Embryonic facial prominence (tissue), 1 donor: ENCODE measurements around the gene GMDS.

ENCODE experiments used
- DNase-seq: peaks from one replicate; pipeline ENCODE4 v3.0.0-alpha.2; 2016; ENCODE audit errors: extremely low spot score

GMDS gene

DNA sequence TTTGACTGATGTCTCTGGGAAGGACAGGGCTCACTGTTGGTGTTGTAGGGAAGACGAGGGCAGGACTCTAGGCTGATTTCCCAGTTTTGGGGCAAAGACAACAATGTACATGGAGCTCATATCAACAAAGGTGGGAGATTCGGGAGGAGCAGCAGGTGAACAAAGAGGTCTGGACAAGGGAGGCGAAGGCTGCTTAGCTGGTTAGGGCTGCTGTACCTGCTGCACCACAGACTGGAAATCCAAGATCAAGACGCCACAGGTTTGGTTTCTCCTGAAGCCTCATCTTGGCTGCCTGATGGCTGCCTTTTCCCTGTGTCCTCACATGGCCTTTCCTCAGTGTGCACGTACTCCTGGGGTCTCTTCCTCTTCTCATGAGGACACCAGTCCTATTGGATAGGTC lies 348.5 kb downstream of the GMDS start:
- no peak for DNase-seq

GRCh38 chr6:1895721-1896120 lies 349.7 kb downstream of the GMDS start:
- DNase-seq = no peak

DNA sequence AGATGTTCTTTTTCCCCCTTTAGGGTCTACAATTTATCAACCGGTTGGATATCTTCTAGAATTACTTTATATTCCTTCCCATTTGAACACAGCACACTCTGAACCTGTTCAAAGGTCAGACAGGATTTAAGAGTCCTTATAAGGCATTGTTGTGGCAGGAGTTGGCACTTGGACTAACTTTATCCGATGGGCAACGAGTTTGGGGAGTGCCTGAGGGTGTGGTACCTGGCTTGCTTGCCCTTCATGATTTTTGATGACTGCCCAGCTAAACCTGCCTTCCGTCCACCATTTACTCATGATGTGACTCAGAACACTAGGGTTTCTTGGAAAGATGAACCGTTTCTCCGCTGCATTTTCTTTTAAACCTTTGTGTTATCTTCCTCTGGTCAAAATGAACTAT lies 350.5 kb downstream of the GMDS start:
- no peak for DNase-seq

DNA sequence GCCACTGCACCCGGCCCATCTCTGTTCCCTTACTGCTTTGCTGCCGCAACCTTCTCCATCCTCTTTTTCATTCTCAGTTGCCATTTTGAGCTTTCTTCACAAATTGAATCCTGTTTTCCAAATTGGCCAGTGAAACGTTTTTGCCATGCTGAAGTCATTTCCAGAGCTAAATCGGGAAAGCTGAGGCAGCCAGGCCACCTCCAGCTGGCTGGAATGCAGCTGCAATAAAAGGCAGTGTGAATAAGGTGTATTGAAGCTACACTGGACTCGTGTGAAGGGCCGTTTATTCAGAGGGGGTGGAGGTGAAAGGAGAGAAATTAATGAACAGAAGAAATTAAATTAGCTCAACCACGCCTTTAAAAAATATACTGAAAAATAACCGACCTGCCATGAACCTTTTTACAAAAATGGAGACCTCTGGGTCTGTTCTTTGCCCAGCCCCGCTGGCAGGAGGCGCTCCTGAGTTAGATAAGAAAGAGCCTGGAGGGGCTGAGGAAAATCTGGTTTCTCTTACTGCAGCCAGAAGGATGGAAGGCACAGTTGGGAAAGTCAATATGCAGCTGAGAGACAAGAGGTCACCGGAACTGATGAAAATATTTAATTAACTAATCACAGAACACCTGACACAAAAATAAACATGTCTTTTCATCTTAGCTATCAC lies 351.8 kb downstream of the GMDS start:
- DNase-seq = no peak

DNA sequence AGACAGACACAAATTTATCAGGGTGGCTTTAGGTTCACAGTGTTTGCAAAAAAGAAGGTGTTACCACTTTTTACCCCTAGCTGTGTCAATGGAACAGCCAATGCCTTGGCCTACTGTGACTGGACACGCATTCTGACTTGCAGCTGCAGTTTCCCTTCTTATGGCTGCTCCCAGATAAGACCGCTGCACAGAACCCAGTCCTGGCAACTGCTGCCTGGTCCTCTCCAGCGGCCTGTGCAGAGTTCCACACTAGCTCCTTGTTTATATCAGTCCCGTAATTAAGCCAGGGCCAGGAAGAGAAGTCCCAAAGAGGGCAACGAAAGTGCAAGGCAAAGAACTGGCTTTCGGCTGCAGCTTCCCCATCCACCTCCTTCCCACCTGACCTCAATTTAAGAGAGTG lies 352.7 kb downstream of the GMDS start:
- DNase-seq = no peak

GRCh38 chr6:1890987-1891386 lies 354.4 kb downstream of the GMDS start:
- DNase-seq = no peak

GRCh38 chr6:1890071-1890470 lies 355.3 kb downstream of the GMDS start:
- DNase-seq = no peak

DNA sequence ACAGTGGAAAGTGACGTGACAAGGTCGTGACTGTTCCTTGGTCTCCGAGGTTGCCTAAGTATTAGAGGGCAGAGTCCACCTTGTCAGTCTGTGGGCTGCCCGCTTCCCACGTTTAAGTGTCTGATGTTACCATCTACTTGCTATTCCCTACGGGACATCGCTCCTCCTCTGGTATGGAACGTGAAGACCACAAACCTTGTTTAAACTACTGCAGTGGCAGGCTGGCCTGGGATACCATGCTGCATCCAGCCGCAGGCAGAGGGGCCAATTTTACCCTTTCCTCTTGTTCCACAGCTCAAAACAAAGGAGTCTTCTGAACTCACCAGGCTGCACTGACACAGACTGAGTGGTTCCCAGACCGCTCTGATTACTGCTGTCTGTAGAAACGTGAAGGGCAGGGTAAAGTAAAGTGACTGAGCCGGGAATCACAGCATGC lies 359.8 kb downstream of the GMDS start:
- no peak for DNase-seq

- no peak for DNase-seq
Measured at GRCh38 chr6:1884313-1884712, 361.1 kb downstream of the GMDS start.

- DNase-seq = no peak
Measured at GRCh38 chr6:1878330-1878729, 367.1 kb downstream of the GMDS start.

GRCh38 chr6:1873781-1874180 lies 371.6 kb downstream of the GMDS start:
- DNase-seq = no peak

- no peak for DNase-seq
Measured at GRCh38 chr6:1872649-1873131, 372.7 kb downstream of the GMDS start.

GRCh38 chr6:1871724-1872315 lies 373.6 kb downstream of the GMDS start:
- no peak for DNase-seq

DNA sequence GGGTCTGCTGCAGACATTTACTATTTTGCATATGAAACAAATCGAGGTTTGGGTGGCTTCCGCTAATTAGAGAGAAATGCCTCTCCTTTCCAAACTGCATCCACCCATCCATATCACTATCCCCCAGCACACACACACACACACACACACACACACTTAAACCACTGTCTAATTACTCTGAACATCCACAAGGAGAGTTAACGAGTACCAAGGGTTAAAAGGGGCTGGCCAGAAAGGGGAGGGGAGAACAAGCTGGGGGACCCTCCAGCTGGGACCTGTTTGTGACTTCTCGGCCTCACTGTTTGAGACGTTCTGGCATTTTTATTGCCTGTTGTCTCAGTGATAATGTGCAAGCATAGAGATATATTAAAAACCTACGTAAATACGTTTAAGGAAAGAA lies 374.5 kb downstream of the GMDS start:
- no peak for DNase-seq

DNA sequence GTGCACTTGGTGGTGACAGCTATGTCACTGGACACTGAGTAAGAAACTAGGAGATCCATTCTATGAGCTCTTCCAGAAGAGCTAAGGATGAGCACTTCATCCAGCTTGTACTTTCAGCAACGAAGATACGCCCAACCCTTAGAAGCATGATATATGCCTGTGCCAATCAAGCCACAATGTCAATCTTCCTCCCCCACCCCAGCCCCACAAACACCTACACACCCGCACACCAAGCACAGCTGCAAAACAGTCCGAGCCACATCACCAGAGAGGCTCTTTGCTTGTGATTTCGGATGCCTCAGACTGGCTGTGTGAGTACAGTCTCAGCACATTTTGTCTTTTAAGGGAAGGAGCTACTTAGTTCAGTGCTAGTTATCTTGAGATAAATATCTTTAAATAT lies 375.2 kb downstream of the GMDS start:
- no peak for DNase-seq

DNA sequence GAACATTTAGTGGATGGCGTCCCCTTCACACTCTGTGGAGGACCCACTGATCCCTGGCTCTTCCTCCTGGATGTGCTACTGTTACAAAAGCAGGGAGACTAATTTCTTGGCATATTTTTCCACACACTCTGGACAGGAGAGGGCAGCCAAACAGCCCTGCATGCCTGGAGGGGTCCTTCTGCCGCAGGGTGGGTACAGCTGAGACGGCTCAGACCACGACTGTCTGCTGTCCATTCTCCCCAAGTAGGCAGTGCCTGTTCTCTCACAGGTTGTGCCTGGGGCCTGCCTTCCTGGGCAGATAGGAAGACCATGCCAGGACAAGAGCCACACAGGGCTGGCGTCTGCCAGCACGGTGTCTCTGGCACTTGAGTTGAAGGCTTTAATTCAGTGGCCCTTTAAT lies 375.6 kb downstream of the GMDS start:
- no peak for DNase-seq

DNA sequence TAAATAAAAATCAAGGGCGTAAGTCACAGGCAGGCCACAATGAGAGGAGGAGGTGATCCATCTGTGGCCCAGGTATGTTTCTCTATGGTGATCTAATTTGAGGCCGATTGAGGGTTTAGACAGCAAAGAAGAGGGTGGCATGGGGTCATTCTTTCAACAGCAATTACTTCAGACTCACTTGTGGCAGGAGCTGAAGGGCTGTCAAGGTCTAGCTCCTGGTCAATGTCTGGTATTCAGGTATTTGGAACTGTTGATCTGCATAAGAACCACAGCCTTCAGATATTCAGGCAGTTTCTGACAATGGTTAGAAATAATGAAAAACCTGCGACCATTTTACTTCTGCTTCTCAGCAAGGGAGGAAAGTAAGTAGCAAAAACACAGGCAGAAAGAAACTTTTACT lies 376.1 kb downstream of the GMDS start:
- no peak for DNase-seq

- DNase-seq = no peak
Measured at GRCh38 chr6:1868561-1869261, 376.7 kb downstream of the GMDS start.

GRCh38 chr6:1867197-1867596 lies 378.2 kb downstream of the GMDS start:
- DNase-seq = no peak

DNA sequence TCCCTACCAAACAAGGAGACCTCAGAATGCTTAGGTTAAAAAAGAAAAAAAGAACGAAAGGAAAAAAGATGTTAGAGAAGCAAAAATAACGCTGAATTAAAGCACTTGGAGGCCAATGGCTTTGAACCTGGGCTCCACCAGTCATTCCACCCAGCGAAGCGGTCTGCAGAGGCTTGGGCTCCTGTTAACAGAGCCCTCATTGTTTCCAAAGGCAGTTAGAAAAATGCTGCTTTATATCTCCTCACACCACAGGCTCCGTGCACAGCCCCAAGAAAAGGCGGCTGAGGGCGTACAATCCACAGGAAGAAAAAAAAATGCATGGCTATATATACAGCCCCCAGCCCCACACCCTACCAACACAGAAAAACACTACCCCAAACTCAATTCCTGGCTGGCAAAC lies 379.8 kb downstream of the GMDS start:
- no peak for DNase-seq

DNA sequence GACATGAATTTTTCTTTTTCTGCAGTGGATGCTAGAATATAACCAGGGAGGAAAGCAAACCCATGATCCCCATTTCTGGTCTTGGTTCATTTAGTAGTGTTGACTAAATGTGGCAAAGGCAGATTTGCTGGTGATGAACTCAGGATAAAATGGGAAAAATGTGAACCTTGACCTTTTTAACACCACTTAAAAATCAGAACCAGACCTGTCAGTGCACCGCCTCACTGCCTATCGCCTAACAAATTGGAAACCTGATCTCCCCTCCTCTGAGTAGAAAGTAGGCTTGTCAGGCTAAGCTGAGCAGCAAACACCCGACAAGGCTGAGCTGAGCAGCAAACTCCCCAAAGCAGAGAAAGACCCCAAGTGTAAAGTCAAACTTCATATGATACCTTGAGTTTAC lies 380.9 kb downstream of the GMDS start:
- DNase-seq = no peak

DNA sequence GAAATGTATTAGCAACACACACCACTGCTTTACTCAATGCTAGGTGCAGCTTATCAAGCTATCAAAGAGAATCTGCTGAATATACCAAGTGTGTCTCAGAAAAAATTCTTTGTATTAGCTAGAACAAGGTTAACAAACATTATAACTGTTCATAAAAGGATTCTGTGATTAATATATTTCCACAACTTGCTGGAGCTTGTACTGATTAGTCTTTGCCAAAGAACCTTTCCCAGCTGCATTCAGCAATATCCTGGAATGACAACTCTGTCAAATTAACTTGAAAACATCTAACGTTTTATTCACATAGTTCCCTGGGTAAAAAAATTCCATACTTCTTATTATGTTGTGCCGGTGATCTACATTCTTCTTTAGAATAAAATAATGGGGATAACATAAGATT lies 383.0 kb downstream of the GMDS start:
- no peak for DNase-seq

DNA sequence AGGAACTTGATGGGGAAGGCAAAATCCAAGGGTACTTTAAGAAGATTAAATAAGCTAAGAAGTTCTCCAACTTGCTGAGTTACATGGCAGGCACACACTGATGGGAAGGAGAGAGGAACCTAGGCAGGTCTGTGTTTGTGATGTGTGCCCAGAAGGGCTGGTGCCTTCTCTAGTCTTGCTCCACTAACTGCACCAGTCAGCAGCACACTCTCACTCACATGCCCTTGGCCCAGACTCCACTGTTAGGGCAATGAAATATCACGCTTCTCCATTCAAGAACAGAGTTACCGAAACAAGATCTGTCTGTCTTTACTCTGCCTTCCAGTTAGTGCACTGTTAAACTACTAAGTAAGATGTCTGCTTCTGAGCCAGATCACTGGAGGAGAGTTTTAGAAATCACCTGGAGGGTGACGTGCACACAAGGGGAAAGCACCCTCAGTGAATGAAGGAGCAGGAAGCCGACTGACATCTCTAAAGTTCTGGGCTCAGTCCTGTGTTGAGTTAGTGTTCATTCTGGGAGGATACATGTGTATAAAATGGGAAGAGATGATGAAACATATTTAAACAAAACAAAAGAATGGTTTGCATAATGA lies 384.6 kb downstream of the GMDS start:
- no peak for DNase-seq
